Measurements from ENCODE around the gene BLCAP. TPM values are rescaled to one million over a fixed set of nuclear protein-coding genes. Genes with fewer than 3 reads are reported as not detected.

Gene BLCAP
- total and polyA plus RNA-seq, 2 donors (not counting 3 experiments of a cell fraction or from before 2014, with no cell fraction given), result 90.3 to 196 TPM

- H3K9ac ChIP-seq (replicated peaks; ENCODE audit: extremely low read depth, insufficient read depth, low read length), result no peak overlapping the region
- FAIRE-seq (no peak), DNase-seq (ENCODE audit: low read depth, low spot score) (no peak)
- no peaks in the 10 kb centered on the region for H3K4me1 ChIP-seq (ENCODE audit: control insufficient read depth, extremely low read depth, insufficient read depth, low read length)
- H3K36me3 ChIP-seq (ENCODE audit: control insufficient read depth in 2 of 2, extremely low read depth in 1 of 2, insufficient read depth in 2 of 2, low read length in 2 of 2), result no peaks in the 10 kb centered on the region
- ChIA-PET POLR2A (no interaction called here), CTCF (interaction anchor here (0.9 to 1.0 kb wide), 4 partner anchors 9 to 54 kb away, joined by 3 to 4 read pairs (median 3); no protein-coding TSS in a partner anchor)
- H3K9me1 ChIP-seq (replicated peaks; ENCODE audit: control insufficient read depth, extremely low read depth, insufficient read depth, low read length), result no peaks in the 10 kb centered on the region
- H3K4me3 ChIP-seq (replicated peaks in 1 of 3; ENCODE audit: insufficient read depth in 1 of 3, low read depth in 1 of 3, low read length in 3 of 3), result no peak overlapping the region
- intact Hi-C loops (cut with micrococcal nuclease), result no loop called here
- H3K4me2 ChIP-seq (ENCODE audit: insufficient read depth, low read length), result no peak overlapping the region
- no TSS peak for BruUV-seq (replicated peaks)
- H4K20me1 ChIP-seq (replicated peaks; ENCODE audit: control insufficient read depth, extremely low read depth, insufficient read depth, low read length), result no peaks in the 10 kb centered on the region
- no peaks in the 10 kb centered on the region for H3K79me2 ChIP-seq (ENCODE audit: control insufficient read depth, insufficient read depth, low read length)
- H3K27ac ChIP-seq (ENCODE audit: insufficient read depth, low read depth, low read length), result no peak overlapping the region
- dilution Hi-C loops (cut with MboI; ENCODE audit: extremely low pct_ligation_motif_present, low sequenced_read_pairs), result no loop called here
- H3K27me3 ChIP-seq (ENCODE audit: control insufficient read depth in 2 of 2, insufficient read depth in 2 of 2, low read length in 2 of 2), result no peaks in the 10 kb centered on the region
- H2AFZ ChIP-seq (ENCODE audit: low read depth, low read length), result no peak overlapping the region
- TF ChIP-seq MAX (IDR thresholded peaks at IDR 0.05; ENCODE audit: insufficient read depth, insufficient read length), result no peak
- TF ChIP-seq CTCF (IDR thresholded peaks at IDR 0.05; ENCODE audit: extremely low read depth in 1 of 2, insufficient read depth in 1 of 2, low read depth in 1 of 2, low read length in 2 of 2), result no peak
- no peak for TF ChIP-seq EZH2 (IDR thresholded peaks at IDR 0.05; ENCODE audit: borderline replicate concordance, low read depth, low read length, severe bottlenecking)
- no peak for TF ChIP-seq JUN (IDR thresholded peaks at IDR 0.05; ENCODE audit: borderline replicate concordance, insufficient read depth, insufficient read length, low read depth)
- TF ChIP-seq MYC (IDR thresholded peaks at IDR 0.05; ENCODE audit: low read depth, low read length), result no peak
- TF ChIP-seq GATA2 (IDR thresholded peaks at IDR 0.05; ENCODE audit: insufficient read depth, insufficient read length, low read depth, low read length), result no peak
- TF ChIP-seq POLR2AphosphoS5 (IDR thresholded peaks at IDR 0.05; ENCODE audit: insufficient read depth, low read depth, low read length), result no peak
- no peak for TF ChIP-seq POLR2A (IDR thresholded peaks at IDR 0.05; ENCODE audit: low read depth, low read length)
- no peak for TF ChIP-seq FOS (IDR thresholded peaks at IDR 0.05; ENCODE audit: borderline replicate concordance, insufficient read depth, low read length)
- no peaks in the 10 kb centered on the region for H3K9me3 ChIP-seq (replicated peaks; ENCODE audit: control insufficient read depth, insufficient read depth, low read length)
Observed at GRCh38 chr20:37494796-37495195, 32.9 kb downstream of the BLCAP start.
